T-cell (primary cell): ENCODE results near the gene VPS16. TPM values are rescaled to one million over a fixed set of nuclear protein-coding genes. Genes with fewer than 3 reads are reported as not detected.
A peak's percentile ranks its signal among the peaks of the same experiment; 100 is the strongest.

Source experiments
- ATAC-seq, 4 experiments: fragments of 200-7000 bp in 3 of 4; fragments of 150-1000 bp in 1 of 4; cut with Tn5 transposase; replicated peaks in 1 of 4; 1 replicate in 3 of 4; 2 replicates in 1 of 4; pipeline ENCODE4 v1.10.0; 2021; ENCODE audit warnings: moderate library complexity in 3 of 4, mild to moderate bottlenecking in 2 of 4, moderate number of reproducible peaks in 1 of 4
- CTCF ChIA-PET, 2 donors: fragments of 300-600 bp; sonication (Branson Sonifier 250); formaldehyde crosslinking; loops; one replicate each; lab custom pipeline; 2022; ENCODE audit warnings: antibody characterized with exemption in 2 of 2; lab: Charles Lee
- POLR2A ChIA-PET, 2 donors: fragments of 300-600 bp; sonication (Branson Sonifier 250); formaldehyde crosslinking; loops; one replicate each; lab custom pipeline; 2022; ENCODE audit warnings: antibody characterized with exemption in 2 of 2; lab: Charles Lee
- DNase-seq, 35 experiments: peaks; one replicate each; pipeline versions ENCODE4 v3.0.0 to v3.0.0-alpha.2; 2013 to 2023
- H3K27ac ChIP-seq: one replicate; pipeline ENCODE4 v1.5.1; 2013; ENCODE audit warnings: low read length
- H3K27me3 ChIP-seq, 2 experiments: replicated peaks in 1 of 2; 1 replicate in 1 of 2; 2 replicates in 1 of 2; pipeline versions ENCODE4 v1.6.1 to v1.7.0; 2013; ENCODE audit warnings: low read length in 1 of 2, mixed read lengths in 1 of 2; ENCODE audit not compliant: control insufficient read depth in 2 of 2, insufficient read depth in 2 of 2; ENCODE audit errors: extremely low read depth in 1 of 2
- H3K36me3 ChIP-seq, 2 donors: 1 replicate in 1 of 2; 2 replicates in 1 of 2; pipeline versions ENCODE4 v1.6.1 to v1.7.0; 2013; ENCODE audit warnings: low read length in 1 of 2; ENCODE audit not compliant: control insufficient read depth in 2 of 2, insufficient read depth in 1 of 2; ENCODE audit errors: extremely low read depth in 1 of 2
- H3K4me1 ChIP-seq, 2 experiments: 1 replicate in 1 of 2; 2 replicates in 1 of 2; pipeline versions ENCODE4 v1.6.1 to v1.7.0; 2013; ENCODE audit warnings: low read length in 2 of 2, mixed read lengths in 1 of 2; ENCODE audit not compliant: insufficient read depth in 2 of 2, control insufficient read depth in 1 of 2; ENCODE audit errors: extremely low read depth in 1 of 2
- H3K4me3 ChIP-seq, 2 donors: 1 replicate in 1 of 2; 2 replicates in 1 of 2; pipeline versions ENCODE4 v1.5.1 to v1.7.0; 2013; ENCODE audit warnings: mild to moderate bottlenecking in 2 of 2, low read length in 1 of 2, moderate library complexity in 1 of 2; ENCODE audit not compliant: control insufficient read depth in 1 of 2; ENCODE audit errors: extremely low read depth in 1 of 2
- H3K9me3 ChIP-seq: 2 replicates; pipeline ENCODE4 v1.7.0; 2013
- H3K27ac Mint-ChIP-seq, 2 donors: one replicate each; pipeline ENCODE4 v1.8.0; 2020 to 2021; ENCODE audit warnings: mild to moderate bottlenecking in 2 of 2, mixed read lengths in 2 of 2
- H3K27me3 Mint-ChIP-seq, 2 donors: one replicate each; pipeline ENCODE4 v1.8.0; 2021 to 2022; ENCODE audit warnings: mixed read lengths in 2 of 2
- H3K36me3 Mint-ChIP-seq: one replicate; pipeline ENCODE4 v1.8.0; 2021; ENCODE audit warnings: mixed read lengths
- H3K4me1 Mint-ChIP-seq, 3 donors: one replicate each; pipeline ENCODE4 v1.8.0; 2020 to 2022; ENCODE audit warnings: mixed read lengths in 3 of 3, mild to moderate bottlenecking in 1 of 3
- H3K4me3 Mint-ChIP-seq, 3 donors: one replicate each; pipeline ENCODE4 v1.8.0; 2020 to 2022; ENCODE audit warnings: mild to moderate bottlenecking in 3 of 3, mixed read lengths in 3 of 3, moderate library complexity in 3 of 3
- H3K9me3 Mint-ChIP-seq, 3 donors: one replicate each; pipeline ENCODE4 v1.8.0; 2020 to 2022; ENCODE audit warnings: mixed read lengths in 3 of 3
- WGBS: methylation state at CpG from one replicate; pipeline ENCODE4 v1.1.5; 2013; ENCODE audit warnings: missing lambda C conversion rate; ENCODE audit not compliant: insufficient coverage; 5-methylcytosine and 5-hydroxymethylcytosine counted together
- total RNA-seq, 35 experiments: library from RNA in 6 of 35; stranded (reverse) in 6 of 35; fragments of 120-200 nt in 1 of 35; gene quantifications; one replicate each; pipeline versions ENCODE4 v1.2.1 to v1.2.4 and lab custom pipeline; 2013 to 2026

The VPS16 gene
- total RNA-seq, 5 donors from 2014 or later (not counting 1 experiment from before 2014, with no cell fraction given) = 44.5 to 72.2 (median 68.2) TPM

DNA sequence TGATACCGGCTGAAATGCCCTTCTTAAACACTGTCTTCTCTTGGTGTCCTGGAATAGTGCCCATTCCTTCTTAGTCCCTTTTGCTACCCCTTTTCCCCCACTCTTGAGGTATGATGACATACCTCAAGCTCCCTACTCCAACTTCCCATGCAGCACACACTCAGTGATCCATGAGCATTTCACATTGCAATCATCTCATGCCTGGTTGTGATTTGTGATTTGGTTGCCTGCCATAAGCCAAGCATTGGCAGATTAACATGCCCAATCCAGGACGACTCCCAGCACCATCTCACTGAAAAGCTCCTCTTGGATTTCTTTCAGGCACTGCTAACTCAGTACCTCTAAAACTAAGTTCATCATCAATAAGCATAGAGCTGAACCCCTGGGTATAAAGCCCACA lies 18.0 kb downstream of the VPS16 start:
- Mint-ChIP-seq H3K27me3 (no peaks in the 10 kb centered on the region), H3K4me3 (no peak overlapping the region), H3K36me3 (peaks cover 17% of the 10 kb centered on the region), H3K9me3 (no peaks in the 10 kb centered on the region), H3K27ac (no peak overlapping the region), H3K4me1 (peaks cover 0 to 4% (median 0%) of the 10 kb centered on the region in 3 donors)
- no peak overlapping the region for H3K4me3 ChIP-seq
- peaks cover 4 to 26% of the 10 kb centered on the region in 2 donors for H3K36me3 ChIP-seq
- H3K27ac ChIP-seq = no peak overlapping the region
- CTCF ChIA-PET = no interaction called here
- H3K4me1 ChIP-seq = peaks cover 0 to 3% of the 10 kb centered on the region in 2 experiments
- DNase-seq (no peak), ATAC-seq (no peak)
- no peaks in the 10 kb centered on the region for H3K27me3 ChIP-seq
- no peaks in the 10 kb centered on the region for H3K9me3 ChIP-seq
- POLR2A ChIA-PET = no interaction called here
- 100% methylated on average over 1 of the region's 2 CpGs for WGBS

DNA sequence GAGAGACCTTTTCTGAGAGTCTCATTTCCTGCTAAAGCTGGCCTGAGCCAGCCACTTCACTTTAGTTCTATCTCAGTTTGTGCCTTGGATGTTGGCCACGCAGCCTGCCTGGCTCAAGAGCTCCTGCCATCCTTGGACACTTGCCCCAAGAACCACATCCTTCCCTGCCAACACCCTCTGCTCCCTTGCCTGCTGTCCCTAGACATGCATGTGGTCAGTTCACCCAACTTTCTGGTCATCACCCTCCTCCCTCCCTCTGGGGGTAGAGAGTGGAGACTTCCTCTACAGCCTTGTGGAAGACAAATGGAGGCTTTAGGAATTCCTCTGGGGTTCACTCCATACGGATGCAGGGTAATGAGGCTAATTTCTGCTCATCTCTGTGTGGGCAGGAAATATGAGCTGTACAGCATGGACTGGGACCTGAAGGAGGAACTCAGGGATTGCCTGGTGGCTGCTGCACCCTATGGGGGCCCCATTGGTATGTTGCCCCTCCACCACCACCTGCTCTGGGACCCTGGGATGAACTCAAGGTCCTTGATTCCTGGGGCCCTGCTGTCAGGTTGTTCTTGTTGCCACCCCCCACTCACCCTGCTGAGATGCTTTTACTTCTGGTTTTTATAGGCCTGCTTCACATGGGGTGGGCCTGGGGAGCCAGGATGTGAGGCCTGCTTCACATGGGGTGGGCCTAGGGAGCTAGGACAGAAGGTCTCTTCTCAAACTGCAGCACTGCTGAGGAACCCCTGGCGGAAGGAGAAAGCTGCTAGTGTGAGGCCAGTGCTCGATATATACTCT lies 19.0 kb downstream of the VPS16 start:
- ATAC-seq (no peak), DNase-seq (no peak)
- H3K27me3 Mint-ChIP-seq = no peaks in the 10 kb centered on the region
- Histone ChIP-seq H3K4me1 (peaks cover 0 to 10% of the 10 kb centered on the region in 2 experiments), H3K4me3 (no peak overlapping the region), H3K9me3 (no peaks in the 10 kb centered on the region), H3K27me3 (no peaks in the 10 kb centered on the region), H3K27ac (no peak overlapping the region), H3K36me3 (peaks cover 4 to 35% of the 10 kb centered on the region in 2 donors)
- WGBS = 94% methylated on average over 3 of the region's 4 CpGs
- ChIA-PET CTCF (interaction anchor here in 1 of 2 donors (0.6 kb wide), 2 partner anchors 256 to 364 kb away, joined by 3 to 8 read pairs; no protein-coding TSS in a partner anchor), POLR2A (no interaction called here)
- H3K36me3 Mint-ChIP-seq = peaks cover 17% of the 10 kb centered on the region
- H3K4me1 Mint-ChIP-seq = peaks cover 0 to 5% (median 2%) of the 10 kb centered on the region in 3 donors
- no peak overlapping the region for H3K27ac Mint-ChIP-seq
- H3K4me3 Mint-ChIP-seq = no peak overlapping the region
- no peaks in the 10 kb centered on the region for H3K9me3 Mint-ChIP-seq

DNA sequence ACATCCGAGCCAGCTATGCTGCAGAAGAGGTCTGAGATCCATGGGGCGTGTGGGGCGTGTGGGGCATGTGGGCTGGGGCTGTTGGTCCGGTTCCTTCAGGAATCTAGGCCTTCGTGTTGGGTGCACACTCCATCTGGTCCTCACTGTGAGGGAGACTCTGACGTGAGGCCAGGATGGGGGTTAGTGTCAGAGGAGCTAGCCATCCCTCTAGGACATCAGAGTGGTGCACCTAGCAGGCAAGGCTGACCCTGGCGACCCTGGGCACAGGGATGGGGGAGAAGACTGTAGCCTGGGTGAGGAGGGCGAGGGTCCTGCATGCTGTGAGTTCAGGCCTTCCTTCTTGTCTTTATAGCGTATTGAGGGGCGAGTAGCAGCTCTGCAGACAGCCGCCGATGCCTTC lies 24.1 kb downstream of the VPS16 start:
- no peak overlapping the region for H3K4me3 Mint-ChIP-seq
- CTCF ChIA-PET = no interaction called here
- Histone ChIP-seq H3K4me1 (peaks cover 10 to 40% of the 10 kb centered on the region in 2 experiments), H3K27ac (no peak overlapping the region), H3K36me3 (peaks cover 4 to 44% of the 10 kb centered on the region in 2 donors), H3K27me3 (no peaks in the 10 kb centered on the region), H3K4me3 (no peak overlapping the region), H3K9me3 (no peaks in the 10 kb centered on the region)
- ATAC-seq (no peak), DNase-seq (no peak)
- POLR2A ChIA-PET = no interaction called here
- no peaks in the 10 kb centered on the region for H3K27me3 Mint-ChIP-seq
- peak overlapping the region in 1 of 2 donors; percentile 82 for H3K27ac Mint-ChIP-seq
- 97% methylated on average over 9 of the region's 12 CpGs for WGBS
- peaks cover 30 to 39% (median 34%) of the 10 kb centered on the region in 3 donors for H3K4me1 Mint-ChIP-seq
- H3K9me3 Mint-ChIP-seq = no peaks in the 10 kb centered on the region
- H3K36me3 Mint-ChIP-seq = peaks cover 17% of the 10 kb centered on the region

DNA sequence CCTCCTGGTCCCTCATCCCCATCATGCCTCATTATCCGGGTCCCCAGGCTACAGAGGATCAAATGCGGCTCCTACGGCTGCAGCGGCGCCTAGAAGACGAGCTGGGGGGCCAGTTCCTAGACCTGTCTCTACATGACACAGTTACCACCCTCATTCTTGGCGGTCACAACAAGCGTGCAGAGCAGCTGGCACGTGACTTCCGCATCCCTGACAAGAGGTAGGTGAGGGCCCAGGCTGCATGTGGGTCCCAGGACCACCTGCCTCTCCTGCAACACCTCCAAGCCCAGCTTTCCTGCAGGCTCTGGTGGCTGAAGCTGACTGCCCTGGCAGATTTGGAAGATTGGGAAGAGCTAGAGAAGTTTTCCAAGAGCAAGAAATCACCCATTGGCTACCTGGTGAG lies 24.6 kb downstream of the VPS16 start:
- no peaks in the 10 kb centered on the region for H3K9me3 ChIP-seq
- H3K27ac ChIP-seq = peak overlapping the region; percentile 14
- Mint-ChIP-seq H3K4me3 (peak overlapping the region in 1 of 3 donors; percentile 55), H3K9me3 (no peaks in the 10 kb centered on the region), H3K27me3 (no peaks in the 10 kb centered on the region), H3K36me3 (peaks cover 17% of the 10 kb centered on the region), H3K27ac (peak overlapping the region; percentile 77 to 82), H3K4me1 (peaks cover 30 to 39% (median 34%) of the 10 kb centered on the region in 3 donors)
- peaks cover 4 to 42% of the 10 kb centered on the region in 2 donors for H3K36me3 ChIP-seq
- CTCF ChIA-PET = interaction anchor here in 1 of 2 donors (0.5 to 0.9 kb wide), 2 partner anchors 119 to 151 kb away, joined by 3 to 5 read pairs; no protein-coding TSS in a partner anchor
- WGBS = 93% methylated on average over 3 of the region's 10 CpGs
- peaks cover 10 to 39% of the 10 kb centered on the region in 2 experiments for H3K4me1 ChIP-seq
- H3K27me3 ChIP-seq = no peaks in the 10 kb centered on the region
- DNase-seq (peak in 1 of 35 experiments; percentile 7), ATAC-seq (no peak)
- POLR2A ChIA-PET = no interaction called here
- H3K4me3 ChIP-seq = no peak overlapping the region

DNA sequence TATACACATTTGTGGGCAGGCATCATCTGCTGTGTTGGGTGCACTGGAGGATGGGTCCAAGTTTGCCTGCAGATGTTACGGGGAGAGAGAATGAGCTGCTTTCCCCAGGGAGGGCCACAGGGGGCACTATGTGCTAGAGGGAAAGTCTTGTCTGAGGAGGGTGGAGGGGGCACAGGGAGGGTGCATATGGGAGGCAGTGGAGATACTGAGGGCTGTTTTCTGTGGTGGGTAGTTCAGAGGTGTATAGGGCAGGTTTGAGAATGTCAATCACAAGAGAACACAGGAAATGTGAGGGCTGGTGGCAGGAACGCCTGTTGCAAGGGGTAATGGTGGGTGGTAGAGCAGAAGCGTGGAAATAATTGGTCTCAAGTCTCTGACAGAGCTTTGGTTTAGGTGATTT lies 25.1 kb downstream of the VPS16 start:
- Histone ChIP-seq H3K27ac (no peak overlapping the region), H3K4me1 (peaks cover 10 to 38% of the 10 kb centered on the region in 2 experiments), H3K36me3 (peaks cover 4 to 37% of the 10 kb centered on the region in 2 donors), H3K9me3 (no peaks in the 10 kb centered on the region), H3K4me3 (no peak overlapping the region), H3K27me3 (no peaks in the 10 kb centered on the region)
- Mint-ChIP-seq H3K36me3 (peaks cover 17% of the 10 kb centered on the region), H3K4me3 (peak overlapping the region in 1 of 3 donors; percentile 55), H3K4me1 (peaks cover 30 to 39% (median 34%) of the 10 kb centered on the region in 3 donors), H3K9me3 (no peaks in the 10 kb centered on the region), H3K27ac (peak overlapping the region; percentile 77 to 82), H3K27me3 (no peaks in the 10 kb centered on the region)
- ChIA-PET POLR2A (interaction anchor here in 1 of 2 donors (0.6 kb wide), 2 partner anchors 180 to 355 kb away, joined by 4 to 5 read pairs; partner anchors contain the start of gene MRPS26), CTCF (interaction anchor here in 1 of 2 donors (0.5 to 1.1 kb wide), 4 partner anchors 25 to 152 kb away, joined by 3 to 5 read pairs (median 4); partner anchors contain the start of genes PCED1A and VPS16)
- 67% methylated on average over 3 of the region's 3 CpGs for WGBS
- peak; percentile 45 to 94 (median 71) for ATAC-seq
- DNase-seq = peak in 23 of 35 experiments; percentile 18 to 65 (median 50)

DNA sequence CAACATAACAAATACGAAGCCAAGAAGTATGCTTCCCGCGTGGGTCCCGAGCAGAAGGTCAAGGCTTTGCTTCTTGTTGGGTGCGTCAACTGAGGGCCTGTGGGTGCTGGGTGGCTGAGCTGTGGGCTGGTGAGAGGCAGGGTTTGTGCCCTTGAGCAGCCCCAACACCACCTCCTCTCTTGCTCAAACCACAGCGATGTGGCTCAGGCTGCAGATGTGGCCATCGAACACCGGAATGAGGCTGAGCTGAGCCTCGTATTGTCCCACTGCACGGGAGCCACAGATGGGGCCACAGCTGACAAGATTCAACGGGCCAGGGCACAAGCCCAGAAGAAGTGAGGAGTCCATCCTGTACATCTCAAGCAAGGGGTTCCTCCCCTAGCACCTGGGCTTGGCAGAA lies 25.7 kb downstream of the VPS16 start:
- peaks cover 13% of the 10 kb centered on the region for H3K36me3 Mint-ChIP-seq
- Histone ChIP-seq H3K36me3 (peaks cover 4 to 31% of the 10 kb centered on the region in 2 donors), H3K27me3 (no peaks in the 10 kb centered on the region), H3K27ac (no peak overlapping the region), H3K4me1 (peaks cover 10 to 42% of the 10 kb centered on the region in 2 experiments), H3K4me3 (no peak overlapping the region), H3K9me3 (no peaks in the 10 kb centered on the region)
- DNase-seq (peak in 9 of 35 experiments; percentile 5 to 25 (median 16)), ATAC-seq (peak in 3 of 4 experiments; percentile 11 to 27 (median 14))
- H3K27me3 Mint-ChIP-seq = no peaks in the 10 kb centered on the region
- POLR2A ChIA-PET = interaction anchor here in 1 of 2 donors (0.6 kb wide), 2 partner anchors 180 to 354 kb away, joined by 4 to 5 read pairs; partner anchors contain the start of gene MRPS26
- CTCF ChIA-PET = interaction anchor here in 1 of 2 donors (1.1 kb wide), 2 partner anchors 14 to 134 kb away, joined by 4 read pairs; no protein-coding TSS in a partner anchor
- 57% methylated on average over 5 of the region's 11 CpGs for WGBS
- peak overlapping the region; percentile 18 to 82 for H3K27ac Mint-ChIP-seq
- H3K4me1 Mint-ChIP-seq = peaks cover 32 to 41% (median 36%) of the 10 kb centered on the region in 3 donors
- H3K9me3 Mint-ChIP-seq = no peaks in the 10 kb centered on the region
- H3K4me3 Mint-ChIP-seq = peak overlapping the region in 1 of 3 donors; percentile 55
